Activated CD4-positive, alpha-beta T cell treated with anti-CD3 and anti-CD28 coated beads, Interleukin-2, amount 50 U/mL, for 1 hour (primary cell): ENCODE measurements around the gene BLZF1.
"Not testable (repeated sequence)": the region's sequence is repeated elsewhere in the genome, so short reads cannot be mapped to it uniquely, and the experiment has no call there.

Source experiments
- DNase-seq: peaks from one replicate; pipeline ENCODE4 v3.0.0-alpha.2; 2020

The BLZF1 gene

GRCh38 chr1:169363046-169363730, 4.8 kb upstream of the BLZF1 start:
- no peak for DNase-seq

- no peak for DNase-seq
Observed at GRCh38 chr1:169364948-169365347, 3.0 kb upstream of the BLZF1 start.

- DNase-seq = no peak
Observed at GRCh38 chr1:169367096-169367685, 804 bp upstream of the BLZF1 start.

- peak; percentile 14 for DNase-seq
Observed at GRCh38 chr1:169368406-169368769, 393 bp downstream of the BLZF1 start.

GRCh38 chr1:169371404-169371803, 3.4 kb downstream of the BLZF1 start:
- DNase-seq = no peak

GRCh38 chr1:169381162-169381561, 13.2 kb downstream of the BLZF1 start:
- DNase-seq = no peak

- no peak for DNase-seq
Observed at GRCh38 chr1:169383449-169383848, 15.5 kb downstream of the BLZF1 start.

- DNase-seq = no peak
Observed at GRCh38 chr1:169387399-169387798, 19.4 kb downstream of the BLZF1 start.

GRCh38 chr1:169390303-169390702, 22.3 kb downstream of the BLZF1 start:
- no peak for DNase-seq

- no peak for DNase-seq
Observed at GRCh38 chr1:169392406-169392805, 24.4 kb downstream of the BLZF1 start.

- DNase-seq = no peak
Observed at GRCh38 chr1:169395955-169396354, 28.0 kb downstream of the BLZF1 start.

- DNase-seq = not testable (repeated sequence)
Observed at GRCh38 chr1:169402578-169402977, 34.6 kb downstream of the BLZF1 start.

GRCh38 chr1:169408340-169408739, 40.3 kb downstream of the BLZF1 start:
- not testable (repeated sequence) for DNase-seq

- no peak for DNase-seq
Observed at GRCh38 chr1:169414952-169415351, 47.0 kb downstream of the BLZF1 start.

- DNase-seq = no peak
Observed at GRCh38 chr1:169421309-169421708, 53.3 kb downstream of the BLZF1 start.

GRCh38 chr1:169426174-169426705, 58.2 kb downstream of the BLZF1 start:
- DNase-seq = no peak

GRCh38 chr1:169427081-169427641, 59.2 kb downstream of the BLZF1 start, which contains the start of gene CCDC181:
Gene CCDC181 (minus strand): TSS chr1:169427474. CDS start chr1:169424927, 2,547 bp downstream.
- DNase-seq = peak; percentile 49
